A549 (cell line): ENCODE measurements around the gene CTNNA3. TPM values are rescaled to one million over a fixed set of nuclear protein-coding genes. Genes with fewer than 3 reads are reported as not detected.
"Not testable (repeated sequence)": the region's sequence is repeated elsewhere in the genome, so short reads cannot be mapped to it uniquely, and the experiment has no call there.

ENCODE experiments used
- ATAC-seq, 2 experiments: fragments of 200-7000 bp in 1 of 2; fragments of >200 bp in 1 of 2; cut with Nextera tagmentation in 1 of 2; cut with Tn5 transposase in 1 of 2; 3 replicates each; pipeline versions ENCODE4 v1.8.0 to v1.9.1; 2018 to 2020; ENCODE audit warnings: mild to moderate bottlenecking in 1 of 2, moderate library complexity in 1 of 2
- CTCF ChIA-PET: fragments of 300-600 bp; sonication (Branson Sonifier 250); formaldehyde crosslinking; extraction: SDS; loops from one replicate; lab custom pipeline; 2021; ENCODE audit warnings: antibody characterized with exemption, inconsistent platforms; lab: Yijun Ruan, JAX
- POLR2A ChIA-PET: fragments of 350-600 bp; formaldehyde crosslinking; extraction: SDS; loops from one replicate; lab custom pipeline; 2021; ENCODE audit warnings: antibody characterized with exemption, inconsistent platforms; lab: Yijun Ruan, JAX
- DNase-seq, 2 experiments: peaks; one replicate each; pipeline versions ENCODE4 v3.0.0 to v3.0.0-alpha.2; 2011 to 2016; ENCODE audit warnings: low read depth in 1 of 2, low spot score in 1 of 2
- FAIRE-seq: peaks from 2 replicates; lab custom pipeline; 2011; peaks lifted over from hg19 to GRCh38; lab: Jason Lieb, UNC
- H3K27ac ChIP-seq, 2 experiments: fragments of >200 bp; sonication (Bioruptor Twin); formaldehyde crosslinking; 3 replicates each; pipeline ENCODE4 v1.5.1; 2016 to 2017
- H3K4me1 ChIP-seq: fragments of >200 bp; sonication (Bioruptor Twin); formaldehyde crosslinking; 3 replicates; pipeline ENCODE4 v1.6.1; 2016
- H3K4me2 ChIP-seq: fragments of >200 bp; sonication (Bioruptor Twin); formaldehyde crosslinking; 3 replicates; pipeline ENCODE4 v1.6.1; 2016
- H3K4me3 ChIP-seq: fragments of >200 bp; sonication (Bioruptor Twin); formaldehyde crosslinking; 3 replicates; pipeline ENCODE4 v1.5.1; 2016
- H3K9me3 ChIP-seq: fragments of >200 bp; sonication (Bioruptor Twin); formaldehyde crosslinking; 3 replicates; pipeline ENCODE4 v1.6.1; 2016
- ATOH8 ChIP-seq: fragments of 250-450 bp; sonication (Bioruptor Pico); IDR thresholded peaks from 2 replicates; pipeline ENCODE4 v1.5.0; 2020; ENCODE audit warnings: low read depth, mild to moderate bottlenecking, moderate library complexity
- BCL3 ChIP-seq: fragments of >200 bp; sonication (Bioruptor Twin); formaldehyde crosslinking; IDR thresholded peaks from 3 replicates; pipeline ENCODE4 v1.6.1; 2016
- CTCF ChIP-seq: fragments of >200 bp; sonication (Bioruptor Twin); formaldehyde crosslinking; IDR thresholded peaks from 3 replicates; pipeline ENCODE4 v1.5.1; 2016
- EHF ChIP-seq: fragments of 250-450 bp; sonication (Bioruptor Pico); IDR thresholded peaks from 2 replicates; pipeline ENCODE4 v1.5.0; 2020; ENCODE audit warnings: mild to moderate bottlenecking
- EHMT2 ChIP-seq: fragments of 200-600 bp; sonication (generic); IDR thresholded peaks from 2 replicates; pipeline ENCODE4 v1.6.1; 2016; ENCODE audit warnings: antibody characterized with exemption, low read depth, mild to moderate bottlenecking, moderate library complexity
- ELK1 ChIP-seq: fragments of 150-350 bp; IDR thresholded peaks from 2 replicates; pipeline ENCODE4 v1.6.1; 2014; ENCODE audit warnings: low read depth, mild to moderate bottlenecking, low read length
- EP300 ChIP-seq, 2 experiments: fragments of >200 bp; sonication (Bioruptor Twin); formaldehyde crosslinking; IDR thresholded peaks; 2 replicates in 1 of 2; 3 replicates in 1 of 2; pipeline ENCODE4 v1.6.1; 2016 to 2017
- FOXS1 ChIP-seq: fragments of 250-450 bp; sonication (Bioruptor Pico); IDR thresholded peaks from 2 replicates; pipeline ENCODE4 v1.5.0; 2020; ENCODE audit warnings: mild to moderate bottlenecking, moderate library complexity
- GATA3 ChIP-seq: IDR thresholded peaks from 2 replicates; pipeline ENCODE4 v1.6.1; 2012; ENCODE audit warnings: borderline replicate concordance
- HES2 ChIP-seq: fragments of >200 bp; sonication (Bioruptor Twin); formaldehyde crosslinking; IDR thresholded peaks from 2 replicates; pipeline ENCODE4 v1.6.1; 2016
- JUNB ChIP-seq: fragments of >200 bp; sonication (Bioruptor Twin); formaldehyde crosslinking; IDR thresholded peaks from 2 replicates; pipeline ENCODE4 v1.6.1; 2016
- KDM1A ChIP-seq: fragments of 200-600 bp; sonication (generic); IDR thresholded peaks from 2 replicates; pipeline ENCODE4 v1.6.1; 2016; ENCODE audit warnings: low read depth, mild to moderate bottlenecking
- KDM5A ChIP-seq: fragments of 200-600 bp; sonication (generic); IDR thresholded peaks from 2 replicates; pipeline ENCODE4 v1.6.1; 2016; ENCODE audit warnings: antibody characterized with exemption, mild to moderate bottlenecking
- MAZ ChIP-seq: fragments of 150-350 bp; IDR thresholded peaks from 2 replicates; pipeline ENCODE4 v1.6.1; 2014; ENCODE audit warnings: antibody characterized with exemption, low read depth, low read length, borderline replicate concordance
- MYC ChIP-seq: IDR thresholded peaks from 2 replicates; pipeline ENCODE4 v1.6.1; 2012; ENCODE audit warnings: mild to moderate bottlenecking, inconsistent platforms, low read length, improper control_type of control experiment, borderline replicate concordance
- NFE2L2 ChIP-seq: fragments of 150-350 bp; conservative IDR thresholded peaks from 2 replicates; pipeline ENCODE4 v1.6.1; 2014; ENCODE audit warnings: low read length
- NR3C1 ChIP-seq: fragments of >200 bp; sonication (Bioruptor Twin); formaldehyde crosslinking; IDR thresholded peaks from 3 replicates; pipeline ENCODE4 v1.6.1; 2017
- POLR2AphosphoS2 ChIP-seq: conservative IDR thresholded peaks from 2 replicates; pipeline ENCODE4 v1.6.1; 2012; ENCODE audit warnings: low read length, improper control_type of control experiment, inconsistent platforms
- RAD21 ChIP-seq, 2 experiments: fragments of >200 bp in 1 of 2; sonication (Bioruptor Twin) in 1 of 2; formaldehyde crosslinking in 1 of 2; IDR thresholded peaks in 1 of 2; conservative IDR thresholded peaks in 1 of 2; 2 replicates in 1 of 2; 3 replicates in 1 of 2; pipeline ENCODE4 v1.6.1; 2012 to 2018; ENCODE audit warnings: inconsistent platforms in 1 of 2
- RARB ChIP-seq: fragments of 250-450 bp; sonication (Bioruptor Pico); IDR thresholded peaks from 2 replicates; pipeline ENCODE4 v1.8.0; 2021; ENCODE audit warnings: mild to moderate bottlenecking, moderate library complexity
- RCOR1 ChIP-seq: fragments of 150-350 bp; IDR thresholded peaks from 2 replicates; pipeline ENCODE4 v1.6.1; 2014; ENCODE audit warnings: antibody characterized with exemption, low read length, low read depth
- RFX5 ChIP-seq: fragments of 450-650 bp; IDR thresholded peaks from 2 replicates; pipeline ENCODE4 v1.7.1; 2014; ENCODE audit warnings: antibody characterized with exemption, mild to moderate bottlenecking, moderate library complexity
- RNF2 ChIP-seq: fragments of 200-600 bp; sonication (generic); IDR thresholded peaks from 2 replicates; pipeline ENCODE4 v1.6.1; 2016; ENCODE audit warnings: low read depth, mild to moderate bottlenecking, antibody characterized with exemption, moderate library complexity, borderline replicate concordance
- SMC3 ChIP-seq: fragments of >200 bp; sonication (Bioruptor Twin); formaldehyde crosslinking; IDR thresholded peaks from 3 replicates; pipeline ENCODE4 v1.6.1; 2018; ENCODE audit warnings: inconsistent platforms
- WGBS: methylation state at CpG from one replicate; pipeline ENCODE4 v1.1.6; 2017; ENCODE audit errors: missing lambda C conversion rate; 5-methylcytosine and 5-hydroxymethylcytosine counted together
- polyA plus RNA-seq, 4 experiments: library from polyadenylated mRNA; depleted of rRNA in 3 of 4; stranded (reverse); fragments of >200 nt; fragmentation: RNase III in 1 of 4; extraction: RNeasy Plus Mini Kit Qiagen cat#74134 plus additional on column Dnase treatment in 1 of 4; gene quantifications; 2 replicates in 3 of 4; 3 replicates in 1 of 4; pipeline ENCODE4 v1.2.3, GENCODE V29; 2011 to 2017

CTNNA3 gene
- polyA plus RNA-seq, 2 of the 4 experiments (the other 2 are of a cell fraction) = not detected

GRCh38 chr10:67571503-67571902, 124.5 kb downstream of the CTNNA3 start:
- Histone ChIP-seq H3K4me2 (no peak overlapping the region), H3K27ac (no peak overlapping the region), H3K9me3 (no peaks in the 10 kb centered on the region), H3K4me3 (no peak overlapping the region), H3K4me1 (no peaks in the 10 kb centered on the region)
- ATAC-seq = no peak
- 11% methylated on average over 5 of the region's 5 CpGs for WGBS
- ChIA-PET CTCF (no interaction called here), POLR2A (no interaction called here)
- no peak for FAIRE-seq
- DNase-seq = no peak
- TF ChIP-seq ATOH8 (no peak), POLR2AphosphoS2 (no peak), BCL3 (no peak), MAZ (no peak), EHF (no peak), ELK1 (no peak), FOXS1 (CRISPR knock-in tag) (no peak), NR3C1 (no peak), MYC (no peak), RAD21 (conservative IDR thresholded peaks at IDR 0.05 in 1 of 2, IDR thresholded peaks at IDR 0.05 in 1 of 2) (no peak), EHMT2 (no peak)

GRCh38 chr10:67558311-67558710, 137.7 kb downstream of the CTNNA3 start:
- POLR2A ChIA-PET, H3K4me3 ChIP-seq, H3K9me3 ChIP-seq, H3K4me1 ChIP-seq, H3K4me2 ChIP-seq, H3K27ac ChIP-seq, DNase-seq, FAIRE-seq, ATAC-seq, CTCF ChIA-PET: not testable (repeated sequence)
- WGBS = 69% methylated on average over 14 of the region's 14 CpGs

- Histone ChIP-seq H3K4me1 (no peaks in the 10 kb centered on the region), H3K9me3 (no peaks in the 10 kb centered on the region), H3K27ac (no peak overlapping the region), H3K4me3 (no peak overlapping the region), H3K4me2 (no peak overlapping the region)
- ChIA-PET POLR2A (no interaction called here), CTCF (no interaction called here)
- 3% methylated on average over 3 of the region's 3 CpGs for WGBS
- ATAC-seq = no peak
- no peak for FAIRE-seq
- DNase-seq = no peak
- no peak for TF ChIP-seq KDM1A
- TF ChIP-seq RCOR1 = no peak
- TF ChIP-seq EHMT2 = no peak
- TF ChIP-seq RFX5 = no peak
- TF ChIP-seq NFE2L2 = no peak
- no peak for TF ChIP-seq EHF
- TF ChIP-seq HES2 = no peak
- no peak for TF ChIP-seq POLR2AphosphoS2
- no peak for TF ChIP-seq RNF2
- TF ChIP-seq JUNB = no peak
- TF ChIP-seq CTCF = no peak
- no peak for TF ChIP-seq BCL3
- no peak for TF ChIP-seq NR3C1
- no peak for TF ChIP-seq KDM5A
- TF ChIP-seq SMC3 = no peak
- no peak for TF ChIP-seq EP300 (IDR thresholded peaks at IDR 0.05)
- TF ChIP-seq GATA3 = no peak
- TF ChIP-seq MYC = no peak
- TF ChIP-seq FOXS1 (CRISPR knock-in tag) = no peak
- TF ChIP-seq RARB (CRISPR knock-in tag) = no peak
Measured at GRCh38 chr10:67553254-67553653, 142.7 kb downstream of the CTNNA3 start.
